Hepatocyte (in vitro differentiated cells): ENCODE data around the gene GARS1. TPM values are rescaled to one million over a fixed set of nuclear protein-coding genes. Genes with fewer than 3 reads are reported as not detected.

Source experiments
- DNase-seq: peaks from one replicate; pipeline ENCODE4 v3.0.0-alpha.2; 2016; ENCODE audit warnings: low spot score
- H2AFZ ChIP-seq: fragments of 200-600 bp; sonication (generic); 2 replicates; pipeline ENCODE4 v1.6.0; 2016; ENCODE audit warnings: antibody characterized with exemption, mild to moderate bottlenecking
- H3K27ac ChIP-seq: fragments of 200-600 bp; sonication (generic); 2 replicates; pipeline ENCODE4 v1.5.1; 2016; ENCODE audit warnings: mild to moderate bottlenecking
- H3K27me3 ChIP-seq: fragments of 200-600 bp; sonication (generic); 2 replicates; pipeline ENCODE4 v1.6.1; 2016
- H3K36me3 ChIP-seq: fragments of 200-600 bp; sonication (generic); replicated peaks from 2 replicates; pipeline ENCODE4 v1.5.1; 2016; ENCODE audit warnings: low read depth; ENCODE audit not compliant: insufficient read depth
- H3K4me1 ChIP-seq: fragments of 200-600 bp; sonication (generic); 2 replicates; pipeline ENCODE4 v1.5.1; 2016; ENCODE audit warnings: mild to moderate bottlenecking, moderate library complexity; ENCODE audit not compliant: insufficient read depth
- H3K4me2 ChIP-seq: fragments of 200-600 bp; sonication (generic); 2 replicates; pipeline ENCODE4 v1.6.0; 2016
- H3K4me3 ChIP-seq: fragments of 200-600 bp; sonication (generic); 2 replicates; pipeline ENCODE4 v1.5.1; 2016; ENCODE audit warnings: mild to moderate bottlenecking
- H3K79me2 ChIP-seq: fragments of 200-600 bp; sonication (generic); 2 replicates; pipeline ENCODE4 v1.6.0; 2017; ENCODE audit warnings: mild to moderate bottlenecking
- H3K9me2 ChIP-seq: fragments of 200-600 bp; sonication (generic); replicated peaks from 2 replicates; pipeline ENCODE4 v1.6.0; 2017; ENCODE audit warnings: mild to moderate bottlenecking; ENCODE audit not compliant: insufficient read depth
- H3K9me3 ChIP-seq: fragments of 200-600 bp; sonication (generic); 2 replicates; pipeline ENCODE4 v1.5.1; 2016; ENCODE audit warnings: low read depth, mild to moderate bottlenecking
- H4K20me1 ChIP-seq: fragments of 200-600 bp; sonication (generic); 2 replicates; pipeline ENCODE4 v1.6.0; 2016; ENCODE audit warnings: mild to moderate bottlenecking; ENCODE audit not compliant: insufficient read depth, poor library complexity, severe bottlenecking
- CTCF ChIP-seq: fragments of 200-600 bp; sonication (generic); IDR thresholded peaks from 2 replicates; pipeline ENCODE4 v1.5.1; 2016; ENCODE audit warnings: antibody characterized with exemption, mild to moderate bottlenecking; ENCODE audit not compliant: poor library complexity
- EZH2 ChIP-seq: fragments of 200-600 bp; sonication (generic); IDR thresholded peaks from 2 replicates; pipeline ENCODE4 v1.6.1; 2016; ENCODE audit warnings: antibody characterized with exemption, mild to moderate bottlenecking, borderline replicate concordance
- EZH2phosphoT487 ChIP-seq: fragments of 200-600 bp; sonication (generic); IDR thresholded peaks from one replicate; pipeline ENCODE4 v1.6.1; 2018; ENCODE audit warnings: antibody characterized with exemption, mild to moderate bottlenecking, low read depth, moderate library complexity; ENCODE audit not compliant: unreplicated experiment, severe bottlenecking
- WGBS: methylation state at CpG from one replicate; pipeline ENCODE4 v1.1.6; 2016; ENCODE audit warnings: low lambda C conversion rate; ENCODE audit errors: missing lambda C conversion rate; 5-methylcytosine and 5-hydroxymethylcytosine counted together
- polyA plus RNA-seq: library from polyadenylated mRNA; unstranded; fragments of >200 nt; fragmentation: Nextera tagmentation; extraction: Ambion mirVana; gene quantifications from 2 replicates; pipeline ENCODE4 v1.2.1, GENCODE V29; 2016
- total RNA-seq: library from RNA; depleted of rRNA; stranded (reverse); fragments of >200 nt; gene quantifications from 2 replicates; pipeline ENCODE4 v1.2.3, GENCODE V29; 2014

The GARS1 gene
- total and polyA plus RNA-seq, 2 experiments from 2014 or later: 131 to 163 TPM

GRCh38 chr7:30612658-30613265 lies 18.1 kb downstream of the GARS1 start:
- Histone ChIP-seq H4K20me1 (peaks cover 8% of the 10 kb centered on the region), H3K4me1 (no peaks in the 10 kb centered on the region), H3K9me3 (no peaks in the 10 kb centered on the region), H3K36me3 (peaks cover 6% of the 10 kb centered on the region), H3K27ac (no peak overlapping the region), H3K4me3 (no peak overlapping the region), H3K27me3 (no peaks in the 10 kb centered on the region), H2AFZ (no peak overlapping the region), H3K4me2 (no peak overlapping the region), H3K9me2 (no peaks in the 10 kb centered on the region), H3K79me2 (peaks cover 56% of the 10 kb centered on the region)
- WGBS: 96% methylated on average over 6 of the region's 6 CpGs
- no peak for DNase-seq
- no peak for TF ChIP-seq EZH2
- TF ChIP-seq EZH2phosphoT487: no peak
- TF ChIP-seq CTCF: no peak

- no peak overlapping the region for H3K4me2 ChIP-seq
- no peak for TF ChIP-seq EZH2phosphoT487
- TF ChIP-seq CTCF: no peak
- no peak for TF ChIP-seq EZH2
- H3K4me1 ChIP-seq: no peaks in the 10 kb centered on the region
- H2AFZ ChIP-seq: no peak overlapping the region
- H3K36me3 ChIP-seq: peaks cover 6% of the 10 kb centered on the region
- no peak overlapping the region for H3K4me3 ChIP-seq
- no peaks in the 10 kb centered on the region for H3K27me3 ChIP-seq
- H3K27ac ChIP-seq: no peak overlapping the region
- no peak for DNase-seq
- H3K9me2 ChIP-seq: no peaks in the 10 kb centered on the region
- 94% methylated on average over 4 of the region's 4 CpGs for WGBS
- H3K9me3 ChIP-seq: no peaks in the 10 kb centered on the region
- peaks cover 7% of the 10 kb centered on the region for H4K20me1 ChIP-seq
- peaks cover 48% of the 10 kb centered on the region for H3K79me2 ChIP-seq
Observed at GRCh38 chr7:30613366-30614325, 19.0 kb downstream of the GARS1 start.

DNA sequence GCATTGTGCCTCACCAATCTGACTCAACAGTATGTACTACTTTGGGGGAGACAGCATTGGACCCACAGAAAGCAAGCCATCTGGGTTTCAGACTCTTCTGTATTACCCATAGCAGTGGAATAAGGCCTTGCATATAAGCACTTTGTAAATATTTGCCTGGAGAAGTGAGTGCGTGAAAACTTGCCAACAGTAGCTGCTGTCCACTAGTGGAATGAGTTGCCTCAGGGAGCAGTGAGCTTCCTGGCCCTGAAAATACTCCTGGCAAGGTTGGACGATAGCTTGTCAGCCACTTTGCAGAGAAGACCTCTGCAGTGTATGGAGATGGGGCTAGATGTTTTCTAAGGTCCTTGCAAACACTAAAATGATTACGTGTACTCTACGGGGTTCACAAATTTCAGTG lies 21.6 kb downstream of the GARS1 start:
- Histone ChIP-seq H3K27me3 (no peaks in the 10 kb centered on the region), H4K20me1 (no peaks in the 10 kb centered on the region)

More for the DNA sequence above, 21.6 kb downstream of the GARS1 start:
- no peaks in the 10 kb centered on the region for H3K4me1 ChIP-seq
- H2AFZ ChIP-seq: no peak overlapping the region
- H3K9me3 ChIP-seq: no peaks in the 10 kb centered on the region
- no peak overlapping the region for H3K27ac ChIP-seq
- H3K79me2 ChIP-seq: peaks cover 26% of the 10 kb centered on the region
- WGBS: 96% methylated on average over 4 of the region's 4 CpGs
- no peak for DNase-seq
- H3K4me3 ChIP-seq: no peak overlapping the region
- H3K4me2 ChIP-seq: no peak overlapping the region
- H3K36me3 ChIP-seq: no peaks in the 10 kb centered on the region
- no peaks in the 10 kb centered on the region for H3K9me2 ChIP-seq
- no peak for TF ChIP-seq CTCF
- TF ChIP-seq EZH2: no peak
- no peak for TF ChIP-seq EZH2phosphoT487
